ENCODE results near the gene PIAS2.
"Not testable (repeated sequence)": the region's sequence is repeated elsewhere in the genome, so short reads cannot be mapped to it uniquely, and the experiment has no call there.

Gene PIAS2

DNA sequence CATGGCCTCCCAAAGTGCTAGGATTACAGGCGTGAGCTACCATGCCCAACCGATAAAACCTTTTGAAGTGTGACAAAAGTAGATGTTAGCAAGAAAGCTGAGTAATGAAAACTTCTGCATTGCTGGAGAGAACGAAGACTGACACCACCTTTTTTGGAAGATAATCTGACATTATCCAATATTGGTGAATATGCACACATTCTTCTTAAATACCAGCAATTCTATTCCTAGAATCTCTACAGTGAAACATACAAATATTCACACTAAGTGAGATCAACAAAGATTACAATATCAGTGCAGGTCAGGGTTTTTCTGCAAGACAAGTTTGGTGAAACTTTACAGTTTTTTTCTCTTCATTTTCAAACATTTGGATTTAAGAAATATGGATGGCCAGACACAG is 7.8 kb downstream of the PIAS2 start:
- no peak for DNase-seq (ENCODE audit: low read depth in 2 of 2)

DNA sequence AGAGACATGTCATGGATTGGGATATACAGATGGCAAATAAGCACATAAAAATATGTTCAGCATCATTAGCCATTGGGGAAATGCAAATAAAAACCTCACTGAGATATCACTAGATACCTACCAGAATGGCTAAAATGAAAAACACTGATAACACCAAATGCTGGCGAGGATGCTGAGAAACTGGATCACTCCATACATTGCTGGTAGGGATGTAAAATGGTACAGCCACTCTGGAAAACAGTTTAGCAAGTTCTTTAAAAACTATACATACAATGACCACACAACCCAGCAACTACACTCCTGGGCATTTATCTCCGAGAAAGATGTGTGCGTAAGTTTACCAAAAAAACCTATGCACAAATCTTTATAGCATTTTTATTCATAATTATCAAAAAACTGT is 13.9 kb downstream of the PIAS2 start:
- no peak for DNase-seq (ENCODE audit: low read depth in 2 of 2)

DNA sequence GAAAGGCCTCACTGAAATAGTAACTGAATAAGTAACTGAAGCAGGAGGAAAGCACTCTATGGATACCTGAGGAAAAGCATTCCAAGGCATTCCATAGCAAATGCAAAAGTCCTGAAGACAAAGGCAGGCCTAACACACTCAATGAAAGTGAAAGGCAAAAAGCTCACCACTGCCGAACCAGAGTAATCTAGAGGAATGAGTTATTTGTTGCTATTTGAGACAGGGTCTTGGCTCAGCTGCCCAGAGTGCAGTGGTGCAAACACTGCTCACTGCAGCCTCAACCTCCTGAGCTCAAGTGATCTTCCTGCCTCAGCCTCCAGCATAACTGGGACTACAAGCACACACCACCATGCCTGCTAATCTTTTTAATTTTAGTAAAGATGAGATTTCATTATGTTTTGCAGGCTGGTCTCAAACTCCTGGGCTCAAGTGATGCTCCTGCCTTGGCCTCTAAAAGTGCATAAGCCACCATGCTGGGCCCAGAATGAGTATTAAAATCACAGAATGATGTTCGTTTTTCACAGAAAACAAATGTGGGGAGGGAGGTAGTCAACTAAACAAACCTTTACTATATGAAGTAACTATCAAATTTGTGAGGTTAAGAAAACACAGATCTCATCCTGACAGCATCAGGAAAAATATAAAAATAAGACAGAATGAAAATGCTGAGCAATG is 17.9 kb downstream of the PIAS2 start:
- DNase-seq (ENCODE audit: low read depth in 2 of 2): no peak

DNA sequence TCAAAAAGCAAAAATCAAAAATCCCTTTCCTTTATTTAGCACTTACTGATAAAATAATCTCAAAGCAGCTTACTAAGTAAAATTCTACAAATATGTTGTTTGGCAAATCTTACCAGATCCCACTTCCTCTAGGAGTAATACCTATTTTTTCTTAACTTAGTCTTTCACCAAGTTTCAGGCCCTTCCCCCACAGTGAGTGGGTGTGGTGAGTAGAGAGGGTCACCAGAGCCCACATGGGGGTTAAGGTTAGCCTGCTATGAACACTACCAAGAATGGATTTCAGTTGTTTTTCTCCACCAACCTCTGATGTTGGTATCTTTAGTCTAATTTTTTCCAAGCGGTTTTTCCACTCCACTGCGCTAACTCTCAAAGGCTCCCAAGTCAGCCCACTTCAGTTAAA is 23.2 kb downstream of the PIAS2 start:
- DNase-seq (ENCODE audit: low read depth in 2 of 2): no peak

DNA sequence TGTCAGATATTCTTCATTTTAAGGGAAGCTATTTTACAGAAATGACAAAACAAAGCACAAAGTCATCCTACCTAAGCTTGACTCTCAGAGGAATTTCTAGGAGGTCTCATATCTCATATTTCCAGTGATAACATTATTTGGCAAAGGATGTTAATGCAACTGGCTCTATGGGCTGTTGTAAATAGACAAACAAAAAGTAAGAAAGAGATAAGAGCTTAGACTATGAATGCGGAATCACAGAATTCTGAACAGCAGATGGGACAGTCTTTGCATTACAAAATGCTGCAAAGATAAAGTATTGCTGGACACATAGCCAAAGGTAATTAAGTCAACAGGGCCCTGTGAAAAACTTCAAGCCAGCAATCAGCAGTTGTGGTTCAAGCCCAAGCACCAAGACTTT is 23.9 kb downstream of the PIAS2 start:
- DNase-seq (ENCODE audit: low read depth in 2 of 2): no peak

DNA sequence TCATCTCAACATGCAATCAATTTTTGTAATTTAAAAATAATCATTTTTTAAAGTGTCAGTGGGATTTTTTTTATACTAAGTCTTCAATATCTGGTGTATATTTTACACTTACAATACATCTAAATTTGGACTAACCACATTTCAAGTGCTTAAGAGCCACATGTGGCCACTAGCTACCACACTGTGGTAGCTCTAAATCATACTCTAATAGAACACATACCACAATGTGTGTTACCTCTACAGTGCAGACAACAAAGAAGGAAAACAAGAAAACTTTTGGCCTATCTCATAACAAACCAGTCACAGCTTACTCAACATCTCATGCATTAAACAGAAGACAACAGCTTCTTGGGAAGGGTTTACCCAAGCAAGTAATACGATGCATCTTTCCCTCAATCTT is 24.5 kb downstream of the PIAS2 start:
- DNase-seq (ENCODE audit: low read depth in 2 of 2): no peak

DNA sequence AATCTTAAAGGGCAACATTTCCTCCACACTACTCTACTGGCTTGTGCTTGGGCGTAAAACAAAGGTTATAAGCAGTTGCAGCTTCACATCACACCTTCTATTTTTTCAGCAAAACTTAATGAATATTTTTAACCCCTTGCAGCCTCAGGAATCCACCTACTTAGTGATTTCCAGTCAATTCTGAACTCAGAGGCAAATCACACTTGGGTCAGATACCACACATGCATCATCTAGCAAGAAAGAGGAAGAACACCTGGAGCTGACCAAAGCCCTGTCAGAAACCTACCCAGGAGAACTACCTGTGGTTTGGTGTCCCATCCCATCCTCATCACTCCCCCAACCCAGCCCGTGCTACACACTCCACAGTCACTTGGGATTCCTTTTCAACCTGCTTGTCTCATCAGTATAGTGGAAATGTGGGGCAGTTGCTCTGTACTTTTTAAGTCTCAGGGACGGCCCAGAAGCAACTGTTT is 25.5 kb downstream of the PIAS2 start:
- no peak for DNase-seq (ENCODE audit: low read depth in 2 of 2)

DNA sequence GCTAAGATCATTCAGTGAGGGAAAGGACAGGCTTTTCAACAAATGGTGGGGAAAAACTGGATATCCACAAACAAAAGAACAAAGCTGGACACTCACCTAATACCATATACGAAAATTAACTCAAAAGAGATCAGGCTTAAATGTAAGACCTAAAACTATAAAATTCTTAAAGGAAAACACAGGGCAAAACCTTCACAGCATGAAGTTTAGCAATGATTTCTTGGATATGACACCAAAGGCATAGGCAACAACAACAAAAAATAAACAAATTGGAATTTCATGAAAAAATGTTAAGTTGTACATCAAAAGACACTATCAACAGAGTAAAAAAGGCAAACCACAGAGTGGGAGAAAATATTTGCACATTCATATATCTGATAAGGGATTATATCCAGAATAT is 28.3 kb downstream of the PIAS2 start:
- DNase-seq (ENCODE audit: low read depth in 2 of 2): no peak

DNA sequence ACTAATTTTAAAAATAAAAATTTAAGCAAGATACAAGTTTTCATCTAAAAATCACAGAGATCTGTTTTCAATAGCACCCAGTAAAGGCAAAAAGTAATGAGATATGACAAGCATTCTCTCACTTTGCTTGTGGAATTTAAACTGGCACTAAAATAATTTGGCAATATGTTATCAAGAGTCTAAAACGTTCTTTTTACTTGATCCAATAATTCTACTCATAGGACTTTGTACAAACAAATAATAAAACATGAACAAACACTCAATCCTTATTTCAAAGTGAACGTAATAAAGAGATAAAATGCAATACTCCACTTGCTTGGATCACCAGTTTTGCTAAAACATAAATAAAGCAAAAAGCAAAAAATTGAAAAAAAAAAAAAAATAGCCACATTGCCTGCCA is 30.4 kb downstream of the PIAS2 start:
- DNase-seq (ENCODE audit: low read depth in 2 of 2): no peak

DNA sequence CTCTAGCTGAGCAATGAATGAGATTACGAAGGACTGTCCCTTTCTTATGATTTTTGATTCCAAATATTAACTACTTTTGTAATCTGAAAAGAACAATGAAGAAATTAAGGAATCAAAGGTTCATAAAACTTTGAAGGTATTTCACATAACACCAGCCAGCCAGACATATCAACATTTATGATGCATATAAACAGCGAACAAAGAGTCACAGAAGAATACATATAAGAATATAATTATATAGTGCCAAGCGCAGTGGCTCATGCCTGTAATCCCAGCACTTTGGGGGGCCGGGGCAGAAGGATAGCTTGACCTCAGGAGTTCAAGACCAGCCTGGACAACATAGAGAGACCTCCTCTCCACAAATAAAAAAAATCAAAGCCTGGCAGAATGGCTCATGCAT is 34.1 kb downstream of the PIAS2 start:
- no peak for DNase-seq (ENCODE audit: low read depth in 2 of 2)

DNA sequence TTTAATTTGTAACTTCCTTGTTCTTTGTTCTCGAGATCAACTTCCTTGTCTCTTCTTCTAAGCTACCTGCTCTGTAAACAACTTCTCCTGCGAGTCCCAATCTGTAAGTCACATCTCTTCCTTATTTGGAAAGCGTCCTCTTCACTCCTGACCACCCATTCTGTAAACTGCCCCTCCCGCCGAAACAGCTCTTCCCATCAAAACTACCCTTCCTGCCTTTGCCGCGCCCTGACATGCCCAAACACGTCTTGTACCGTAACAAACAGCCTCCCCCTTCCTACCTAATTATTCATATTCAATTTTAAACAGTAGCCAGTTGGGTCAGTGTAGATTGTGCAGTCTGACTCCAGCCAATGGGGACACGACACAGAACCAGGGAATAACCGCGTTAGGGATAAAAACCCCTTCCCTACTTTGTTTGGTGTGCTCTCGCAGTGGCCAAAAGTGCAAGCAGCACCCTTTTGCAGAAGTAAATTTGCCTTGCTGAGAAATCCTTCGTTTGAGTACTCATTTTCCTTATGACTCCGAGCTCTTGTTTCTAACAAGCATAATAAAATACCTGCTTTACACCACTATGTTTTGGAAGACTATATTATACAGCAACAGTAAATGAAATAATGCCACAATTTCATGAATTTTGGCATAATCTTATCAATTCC is 39.8 kb downstream of the PIAS2 start:
- DNase-seq (ENCODE audit: low read depth in 2 of 2): no peak

DNA sequence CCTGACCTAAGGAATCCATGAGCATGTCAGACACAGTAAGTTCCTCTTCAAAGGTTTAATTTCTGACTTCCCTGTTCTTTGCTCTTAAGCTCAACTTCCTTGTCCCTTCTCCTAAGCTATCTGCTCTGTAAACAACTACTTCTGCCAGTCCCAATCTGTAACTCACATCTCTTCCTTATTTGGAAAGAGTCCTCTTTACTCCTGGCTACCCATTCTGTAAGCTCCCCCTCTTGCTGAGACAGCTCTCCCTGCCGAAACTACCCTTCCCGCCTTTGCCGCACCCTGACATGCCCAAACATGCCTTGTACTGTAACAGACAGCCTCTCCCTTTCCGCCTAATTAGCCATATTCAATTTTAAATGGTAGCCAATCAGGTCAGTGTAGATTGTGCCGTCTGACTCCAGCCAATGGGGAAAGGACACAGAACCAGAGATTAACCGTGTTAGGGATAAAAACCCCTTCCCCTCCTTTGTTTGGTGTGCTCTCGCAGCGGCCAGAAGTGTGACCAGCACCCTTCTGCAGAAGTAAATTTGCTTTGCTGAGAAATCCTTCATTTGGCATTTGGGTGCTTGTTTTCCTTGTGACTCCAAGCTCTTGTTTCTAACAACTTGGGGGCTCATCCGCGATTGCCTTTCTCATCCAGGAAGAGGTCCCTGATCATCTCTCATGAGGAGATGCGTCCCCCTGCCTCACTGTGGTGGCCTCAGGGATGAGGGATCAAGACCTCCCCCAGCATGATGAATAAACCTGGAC is 49.0 kb downstream of the PIAS2 start:
- no peak for DNase-seq (ENCODE audit: low read depth in 2 of 2)

DNA sequence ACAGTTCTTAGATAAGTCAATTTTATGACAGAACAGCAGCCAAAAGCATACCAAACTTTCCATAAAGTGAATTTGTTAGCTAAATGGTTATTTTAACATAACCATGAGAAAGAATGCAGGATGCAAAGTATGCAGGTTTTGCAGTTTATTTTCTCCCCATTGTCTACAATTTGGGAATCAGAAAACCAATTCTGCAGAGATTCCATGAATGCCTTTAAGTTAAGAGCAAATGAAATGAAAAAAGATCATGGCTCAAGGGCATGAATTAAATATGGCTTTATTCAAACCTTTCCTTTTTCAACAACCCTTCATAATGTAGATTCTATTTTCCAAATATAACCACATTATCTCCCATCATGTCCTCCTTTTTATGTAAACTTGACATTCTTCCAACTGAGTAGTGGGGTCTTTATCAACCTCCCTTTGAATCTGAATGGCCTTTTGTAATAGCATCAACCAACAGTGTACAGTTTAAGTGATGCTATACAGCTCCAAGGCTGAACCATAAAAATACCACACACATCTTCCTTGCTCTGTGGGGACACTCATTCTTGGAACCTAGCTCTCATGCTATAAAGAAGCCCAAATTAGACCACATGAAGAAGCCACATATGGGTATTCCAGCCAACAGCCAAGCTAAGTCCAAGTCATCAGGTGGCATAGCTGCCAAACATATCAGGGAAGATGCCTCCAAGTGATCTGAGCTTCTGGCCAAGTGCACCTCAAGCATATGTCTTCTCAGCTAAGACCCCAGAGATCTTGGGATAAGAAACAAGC is 49.8 kb downstream of the PIAS2 start:
- no peak for DNase-seq (ENCODE audit: low read depth in 2 of 2)

DNA sequence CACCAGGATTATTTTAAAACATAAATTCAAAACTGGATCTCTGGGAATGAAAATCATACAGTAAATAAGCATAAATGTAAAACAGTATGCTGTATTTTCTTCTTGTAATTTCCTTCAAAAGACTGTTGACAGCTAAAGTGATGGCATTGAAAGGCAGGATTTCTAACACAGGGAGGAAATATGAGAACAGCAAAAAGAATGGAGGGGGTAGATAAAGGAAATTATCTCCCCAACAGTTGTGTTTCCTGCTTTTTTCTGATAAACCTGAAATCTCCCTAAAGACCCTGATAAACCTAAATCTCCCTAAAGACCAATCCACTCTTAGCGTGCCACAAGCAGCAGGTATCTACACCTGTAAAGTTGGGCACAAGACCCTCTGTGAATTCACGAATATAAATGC is 50.8 kb downstream of the PIAS2 start:
- DNase-seq (ENCODE audit: low read depth in 2 of 2): no peak

DNA sequence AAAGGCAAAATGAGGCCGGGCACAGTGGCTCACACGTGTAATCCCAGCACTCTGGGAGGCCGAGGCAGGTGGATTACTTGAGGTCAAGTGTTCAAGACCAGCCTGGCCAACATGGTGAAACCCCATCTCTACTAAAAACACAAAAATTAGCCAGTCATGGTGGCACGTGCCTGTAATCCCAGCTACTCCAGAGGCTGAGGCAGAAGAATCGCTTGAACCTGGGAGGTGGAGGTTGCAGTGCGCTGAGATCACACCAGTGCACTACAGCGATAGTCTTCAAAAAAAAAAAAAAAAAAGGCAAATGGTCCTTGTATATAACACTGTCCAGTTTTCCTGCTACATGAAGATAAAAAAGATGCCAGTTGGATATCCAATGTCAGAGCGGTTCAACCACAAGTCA is 52.1 kb downstream of the PIAS2 start:
- not testable (repeated sequence) for DNase-seq (ENCODE audit: low read depth in 2 of 2)

DNA sequence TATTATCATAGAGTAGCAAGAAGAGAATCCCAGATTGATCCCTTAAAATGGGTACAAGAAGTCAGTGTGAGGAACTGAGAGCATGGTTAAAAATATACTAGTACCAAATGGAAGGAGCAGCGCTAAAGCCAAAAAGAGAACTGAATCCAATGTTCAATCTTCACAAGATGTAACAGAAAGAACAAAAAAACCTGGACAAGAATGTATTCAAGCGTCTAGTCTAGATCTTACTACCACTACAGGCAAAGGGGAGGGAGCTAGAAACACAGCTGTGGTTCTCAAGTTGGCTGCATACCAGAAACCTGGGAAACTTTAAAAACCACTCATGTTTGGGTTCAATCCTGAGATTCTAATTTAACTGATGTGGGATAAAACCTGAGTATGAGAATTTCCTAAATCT is 57.5 kb downstream of the PIAS2 start:
- DNase-seq (ENCODE audit: low read depth in 2 of 2): no peak

DNA sequence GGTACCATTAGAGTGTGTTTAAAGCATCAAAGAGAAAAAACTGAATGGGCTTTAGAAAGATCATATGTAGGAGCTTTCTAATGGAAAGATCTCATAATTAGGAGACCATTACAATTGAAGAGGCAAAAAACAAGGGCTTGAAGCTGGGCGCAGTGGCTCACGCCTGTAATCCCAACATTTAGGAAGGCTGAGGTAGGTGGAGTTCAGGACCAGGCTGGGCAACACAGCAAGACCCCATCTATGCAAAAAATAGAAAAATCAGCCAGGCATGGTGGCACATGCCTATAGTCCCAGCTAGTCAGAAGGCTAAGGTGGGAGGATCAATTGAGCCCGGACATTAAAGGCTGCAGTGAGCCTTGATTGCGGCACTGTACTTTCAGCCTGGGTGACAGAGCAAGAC is 59.0 kb downstream of the PIAS2 start:
- DNase-seq (ENCODE audit: low read depth in 2 of 2): no peak

DNA sequence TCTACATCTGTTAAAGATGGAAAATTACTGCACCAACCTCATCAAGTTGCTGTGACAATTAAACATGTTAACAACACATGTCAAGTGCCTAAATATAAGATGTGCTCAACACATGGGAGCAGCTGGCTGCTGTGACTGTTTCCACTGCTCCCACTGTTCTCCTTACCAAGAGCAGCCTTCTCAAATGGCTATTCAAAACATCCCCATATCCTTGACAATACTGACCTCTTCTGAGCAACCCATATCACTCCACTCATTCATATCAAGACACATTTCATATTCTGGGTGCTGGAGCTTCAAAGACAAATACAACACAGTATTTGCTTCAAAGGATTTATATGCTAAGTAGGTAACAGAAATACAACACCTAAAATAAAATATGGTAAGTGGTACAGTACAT is 60.3 kb downstream of the PIAS2 start:
- no peak for DNase-seq (ENCODE audit: low read depth in 2 of 2)

DNA sequence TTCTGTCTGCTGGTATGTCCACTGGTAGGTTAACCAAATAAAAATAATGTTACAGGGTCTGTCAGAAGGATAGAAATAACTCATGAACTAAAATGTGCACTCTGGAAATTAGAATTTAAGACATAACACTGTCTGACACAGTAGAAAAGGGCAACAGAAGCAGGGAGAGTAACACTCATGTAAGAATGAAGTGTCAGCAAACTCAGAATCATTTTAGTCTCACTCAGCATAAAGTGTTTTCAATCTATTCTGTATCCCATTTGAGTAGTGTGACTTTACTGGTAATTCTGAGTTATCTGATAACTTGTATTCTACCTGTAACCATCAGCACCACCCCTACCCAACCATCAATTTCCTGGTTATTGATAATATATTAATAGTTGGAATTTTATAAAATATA is 68.3 kb downstream of the PIAS2 start:
- no peak for DNase-seq (ENCODE audit: low read depth in 2 of 2)

DNA sequence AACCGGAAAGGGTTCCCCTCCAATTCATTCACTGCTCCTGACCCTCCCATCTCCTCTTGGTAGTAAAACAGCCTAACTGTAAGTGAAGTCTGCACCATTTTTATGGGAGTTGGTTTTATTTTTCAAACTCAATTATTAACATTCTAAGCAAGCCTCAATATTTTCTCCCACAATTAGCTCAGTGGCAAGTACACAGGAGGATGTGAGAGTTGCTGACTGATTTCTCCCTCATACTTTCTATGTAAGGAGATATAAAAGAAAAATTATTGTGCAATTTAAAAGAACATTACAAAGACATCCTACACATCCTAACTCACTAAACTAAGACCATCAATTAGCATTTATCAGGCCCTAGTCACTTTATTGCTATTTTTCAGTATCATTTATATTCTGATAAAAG is 73.9 kb downstream of the PIAS2 start:
- no peak for DNase-seq (ENCODE audit: low read depth in 2 of 2)

DNA sequence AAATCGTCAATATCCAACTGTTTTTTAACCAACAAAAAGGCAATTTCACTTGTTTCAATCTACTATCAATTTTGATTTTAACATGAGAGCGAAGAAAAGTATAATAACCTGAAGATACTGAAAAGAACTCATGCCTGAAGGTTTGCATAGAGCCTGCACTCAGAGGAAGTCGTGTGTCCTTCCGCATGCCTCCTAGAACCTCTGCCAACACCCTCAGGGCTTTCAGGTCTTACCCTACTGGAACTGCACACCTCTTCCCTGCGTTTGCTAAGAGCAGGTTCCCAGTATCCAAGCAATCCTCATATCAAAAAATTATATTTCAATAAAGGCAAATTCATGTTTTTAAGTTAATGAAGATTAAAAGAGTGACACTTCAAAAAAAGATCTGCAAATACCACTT is 74.7 kb downstream of the PIAS2 start:
- no peak for DNase-seq (ENCODE audit: low read depth in 2 of 2)

DNA sequence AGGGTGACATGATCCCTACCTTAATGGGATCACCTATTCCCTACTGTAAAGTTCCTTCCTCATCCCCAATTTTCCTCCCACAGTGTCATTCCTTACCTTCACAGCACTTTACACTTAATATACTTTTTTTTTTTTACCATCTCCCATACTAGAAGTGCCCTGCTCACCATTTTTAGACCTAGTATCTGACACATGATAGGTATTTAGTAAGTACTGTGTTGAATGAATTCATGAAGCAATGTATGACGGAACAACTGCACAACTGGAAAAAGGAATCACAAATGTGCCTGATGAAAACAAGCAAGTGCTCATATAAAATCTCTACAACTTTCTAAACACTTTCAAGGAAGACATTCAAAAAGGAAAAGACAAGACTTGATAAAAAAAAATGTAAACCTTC is 83.4 kb downstream of the PIAS2 start:
- DNase-seq (ENCODE audit: low read depth in 2 of 2): no peak

Measured in stimulated activated CD8-positive, alpha-beta memory T cell treated with anti-CD3 and anti-CD28 coated beads, Interleukin-7, amount 100 ng/mL, for 4 hours (primary cell).